ENCODE measurements around the gene USP15.

Gene USP15

DNA sequence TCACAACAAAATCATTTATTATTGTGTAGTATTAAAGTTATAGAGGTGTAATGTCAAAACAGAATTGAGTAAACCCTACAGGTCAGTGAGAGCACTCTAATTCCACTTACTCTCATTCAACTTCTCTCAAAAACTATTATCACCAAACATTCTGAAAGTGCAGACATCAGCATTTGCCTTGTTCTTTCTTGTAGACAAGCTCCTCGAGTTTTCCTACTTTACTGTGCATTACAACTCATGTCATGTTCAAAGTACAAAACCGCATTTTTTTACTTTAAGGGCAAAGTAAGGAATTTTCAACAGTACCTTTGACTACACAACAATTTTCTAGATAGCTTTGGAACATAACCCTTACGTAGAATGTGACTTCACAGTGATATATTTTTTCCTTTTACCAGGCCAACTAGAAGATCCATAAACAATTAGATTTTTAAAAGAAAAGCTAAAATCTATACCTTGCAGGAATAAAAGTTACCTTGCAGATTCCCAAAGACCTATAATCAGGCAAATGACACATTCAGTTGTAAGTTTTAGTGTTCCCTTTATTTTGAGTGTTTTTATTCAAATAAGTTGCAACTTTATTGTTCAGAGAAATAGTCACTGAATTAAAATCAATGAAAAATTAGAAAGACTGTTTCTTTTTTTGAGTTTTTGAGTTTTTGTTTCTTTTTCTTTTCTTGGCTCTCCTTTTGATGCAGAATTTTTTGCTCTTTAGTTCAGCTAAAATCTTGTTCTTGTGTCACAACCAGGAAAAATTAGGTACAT lies 12.7 kb upstream of the USP15 start:
- no peak for DNase-seq (ENCODE audit: low spot score)
- TF ChIP-seq, protein P1, sequence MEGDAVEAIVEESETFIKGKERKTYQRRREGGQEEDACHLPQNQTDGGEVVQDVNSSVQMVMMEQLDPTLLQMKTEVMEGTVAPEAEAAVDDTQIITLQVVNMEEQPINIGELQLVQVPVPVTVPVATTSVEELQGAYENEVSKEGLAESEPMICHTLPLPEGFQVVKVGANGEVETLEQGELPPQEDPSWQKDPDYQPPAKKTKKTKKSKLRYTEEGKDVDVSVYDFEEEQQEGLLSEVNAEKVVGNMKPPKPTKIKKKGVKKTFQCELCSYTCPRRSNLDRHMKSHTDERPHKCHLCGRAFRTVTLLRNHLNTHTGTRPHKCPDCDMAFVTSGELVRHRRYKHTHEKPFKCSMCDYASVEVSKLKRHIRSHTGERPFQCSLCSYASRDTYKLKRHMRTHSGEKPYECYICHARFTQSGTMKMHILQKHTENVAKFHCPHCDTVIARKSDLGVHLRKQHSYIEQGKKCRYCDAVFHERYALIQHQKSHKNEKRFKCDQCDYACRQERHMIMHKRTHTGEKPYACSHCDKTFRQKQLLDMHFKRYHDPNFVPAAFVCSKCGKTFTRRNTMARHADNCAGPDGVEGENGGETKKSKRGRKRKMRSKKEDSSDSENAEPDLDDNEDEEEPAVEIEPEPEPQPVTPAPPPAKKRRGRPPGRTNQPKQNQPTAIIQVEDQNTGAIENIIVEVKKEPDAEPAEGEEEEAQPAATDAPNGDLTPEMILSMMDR (IDR thresholded peaks at IDR 0.05; ENCODE audit: borderline replicate concordance, control extremely low read depth, extremely low read depth, insufficient read depth, missing control alignments): no peak
- in situ Hi-C loops (cut with MboI; ENCODE audit: low sequenced_read_pairs, unreplicated experiment): no loop called here

GRCh38 chr12:62248873-62249272 lies 11.3 kb upstream of the USP15 start:
- in situ Hi-C loops (cut with MboI; ENCODE audit: low sequenced_read_pairs, unreplicated experiment): no loop called here
- DNase-seq (ENCODE audit: low spot score): no peak
- TF ChIP-seq, protein P1 (IDR thresholded peaks at IDR 0.05; ENCODE audit: borderline replicate concordance, control extremely low read depth, extremely low read depth, insufficient read depth, missing control alignments): no peak

DNA sequence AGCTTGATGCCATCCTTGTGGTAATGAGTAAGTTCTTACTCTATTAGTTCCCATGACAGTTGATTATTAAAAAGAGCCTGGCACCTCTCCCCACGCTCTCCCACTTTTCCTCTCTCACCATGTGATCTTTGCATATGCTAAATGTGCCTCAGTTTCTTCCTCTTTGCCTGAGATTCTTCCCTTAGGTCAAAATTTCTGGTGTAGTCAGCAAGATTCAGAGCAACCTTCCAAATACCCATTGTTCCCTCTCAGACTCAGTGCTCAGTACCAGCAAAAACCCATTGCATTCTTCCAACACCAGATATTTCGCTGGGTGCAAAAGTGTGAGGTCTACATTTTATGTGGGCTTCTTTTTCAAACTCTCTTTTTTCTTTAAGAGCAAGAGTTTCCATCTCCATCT lies 10.8 kb upstream of the USP15 start:
- TF ChIP-seq, protein P1 (IDR thresholded peaks at IDR 0.05; ENCODE audit: borderline replicate concordance, control extremely low read depth, extremely low read depth, insufficient read depth, missing control alignments): no peak
- in situ Hi-C loops (cut with MboI; ENCODE audit: low sequenced_read_pairs, unreplicated experiment): no loop called here
- DNase-seq (ENCODE audit: low spot score): no peak

DNA sequence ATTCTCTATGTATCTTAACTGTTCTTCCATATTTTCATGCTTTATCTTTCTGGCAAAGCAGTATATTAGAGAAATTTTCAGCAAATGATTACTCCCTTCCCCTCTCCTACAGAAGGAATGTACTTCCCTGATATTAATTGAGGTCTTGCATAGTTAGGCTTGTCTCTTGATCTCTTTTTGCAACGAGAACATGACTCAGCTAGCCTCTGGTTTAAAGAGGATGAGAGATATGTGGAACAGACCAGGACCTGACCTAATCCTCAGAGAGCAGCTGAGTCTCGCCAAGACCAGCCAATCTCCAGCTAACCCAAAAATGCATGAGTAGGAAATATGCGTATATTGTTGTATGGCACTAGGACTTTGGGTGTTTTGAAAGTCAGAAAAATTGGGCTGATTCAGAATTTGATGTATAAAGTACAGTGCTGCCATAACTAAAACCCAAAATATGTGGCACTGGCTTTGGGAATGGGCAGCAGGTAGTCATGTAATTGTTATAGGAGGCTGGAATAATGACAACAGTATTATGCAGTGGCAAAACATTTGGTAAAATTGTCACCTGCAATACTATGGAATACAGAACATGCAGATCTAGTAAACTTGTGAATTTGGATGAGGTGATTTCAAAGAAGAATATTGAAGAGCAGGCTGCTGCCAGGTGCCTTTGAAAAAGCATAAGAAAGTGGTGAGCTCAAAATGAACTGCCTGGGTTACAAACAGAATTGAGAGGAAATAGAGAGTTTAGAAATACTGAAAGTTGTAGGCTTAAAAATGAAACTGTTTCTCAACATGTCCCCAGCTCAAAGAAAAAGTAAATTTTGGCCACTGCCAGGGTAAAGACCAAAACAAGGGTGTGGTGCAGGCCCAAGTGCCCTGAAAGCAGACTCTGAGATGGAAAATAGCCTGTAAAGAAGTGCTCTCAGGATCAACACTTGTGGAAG lies 9.3 kb upstream of the USP15 start:
- TF ChIP-seq, protein P1 (IDR thresholded peaks at IDR 0.05; ENCODE audit: borderline replicate concordance, control extremely low read depth, extremely low read depth, insufficient read depth, missing control alignments): no peak
- in situ Hi-C loops (cut with MboI; ENCODE audit: low sequenced_read_pairs, unreplicated experiment): loop anchor here (25.0 kb wide), 1 partner anchor 536 kb away; no protein-coding TSS in a partner anchor
- peak; percentile 37 for DNase-seq (ENCODE audit: low spot score)

DNA sequence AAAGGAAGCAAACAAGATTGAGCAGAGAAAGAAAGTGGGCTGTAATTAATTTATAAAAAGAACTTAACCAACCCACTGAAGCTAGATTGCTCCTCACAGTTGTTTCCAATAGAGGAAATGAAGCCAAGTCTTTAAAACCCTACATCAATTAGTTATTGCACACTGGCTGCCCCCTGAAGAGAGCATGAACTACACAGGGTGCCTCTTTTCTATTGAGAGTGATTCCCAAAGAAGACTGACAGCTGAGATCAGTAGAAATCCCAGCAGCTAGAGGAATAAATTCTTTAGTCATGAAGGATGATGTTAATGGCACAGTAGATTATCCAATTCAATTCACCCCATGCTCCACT lies 8.6 kb upstream of the USP15 start:
- DNase-seq (ENCODE audit: low spot score): no peak
- TF ChIP-seq, protein P1 (IDR thresholded peaks at IDR 0.05; ENCODE audit: borderline replicate concordance, control extremely low read depth, extremely low read depth, insufficient read depth, missing control alignments): no peak

GRCh38 chr12:62252576-62252975 lies 7.6 kb upstream of the USP15 start:
- DNase-seq (ENCODE audit: low spot score): no peak
- TF ChIP-seq, protein P1 (IDR thresholded peaks at IDR 0.05; ENCODE audit: borderline replicate concordance, control extremely low read depth, extremely low read depth, insufficient read depth, missing control alignments): no peak
- in situ Hi-C loops (cut with MboI; ENCODE audit: low sequenced_read_pairs, unreplicated experiment): loop anchor here (25.0 kb wide), 1 partner anchor 535 kb away; no protein-coding TSS in a partner anchor

More for the DNA sequence above, 8.6 kb upstream of the USP15 start:
- in situ Hi-C loops (cut with MboI; ENCODE audit: low sequenced_read_pairs, unreplicated experiment): loop anchor here (25.0 kb wide), 1 partner anchor 536 kb away; no protein-coding TSS in a partner anchor

All from GM13976 (cell line).